GM18858 (cell line): ENCODE results near the gene ZNF655.
"Not testable (repeated sequence)": the region's sequence is repeated elsewhere in the genome, so short reads cannot be mapped to it uniquely, and the experiment has no call there.

ENCODE experiments used
- ATAC-seq: cut with Tn5 transposase; IDR thresholded peaks from one replicate; pipeline ENCODE4 v1.9.1; 2021; ENCODE audit not compliant: unreplicated experiment

Gene ZNF655, protein sequence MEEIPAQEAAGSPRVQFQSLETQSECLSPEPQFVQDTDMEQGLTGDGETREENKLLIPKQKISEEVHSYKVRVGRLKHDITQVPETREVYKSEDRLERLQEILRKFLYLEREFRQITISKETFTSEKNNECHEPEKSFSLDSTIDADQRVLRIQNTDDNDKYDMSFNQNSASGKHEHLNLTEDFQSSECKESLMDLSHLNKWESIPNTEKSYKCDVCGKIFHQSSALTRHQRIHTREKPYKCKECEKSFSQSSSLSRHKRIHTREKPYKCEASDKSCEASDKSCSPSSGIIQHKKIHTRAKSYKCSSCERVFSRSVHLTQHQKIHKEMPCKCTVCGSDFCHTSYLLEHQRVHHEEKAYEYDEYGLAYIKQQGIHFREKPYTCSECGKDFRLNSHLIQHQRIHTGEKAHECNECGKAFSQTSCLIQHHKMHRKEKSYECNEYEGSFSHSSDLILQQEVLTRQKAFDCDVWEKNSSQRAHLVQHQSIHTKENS

GRCh38 chr7:99558306-99559174, at the start of gene ZNF655:
TSS of gene ZNF655 (plus strand) at chr7:99558642. CDS start at chr7:99560560, 1,918 bp downstream.
- ATAC-seq = peak; percentile 38

- no peak for ATAC-seq
Observed at GRCh38 chr7:99514050-99514449, 44.4 kb upstream of the ZNF655 start.

DNA sequence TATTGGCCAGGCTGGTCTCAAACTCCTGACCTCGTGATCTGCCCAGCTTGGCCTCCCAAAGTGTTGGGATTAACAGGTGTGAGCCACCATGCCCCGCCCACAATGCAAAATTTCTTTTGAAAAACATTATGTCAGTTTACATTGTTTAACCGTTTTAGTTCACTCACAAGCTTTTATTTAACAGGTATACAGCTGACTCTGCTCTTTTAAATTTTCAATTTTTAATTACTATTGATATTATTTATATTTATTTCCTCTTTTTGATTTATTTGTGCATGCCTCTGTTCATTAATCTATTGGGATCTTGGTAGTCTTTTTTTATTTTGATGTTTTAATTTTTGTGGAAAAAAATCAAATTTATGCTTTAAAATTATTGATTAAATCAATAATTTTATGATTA, 37.0 kb upstream of the ZNF655 start:
- no peak for ATAC-seq

- ATAC-seq = no peak
Observed at GRCh38 chr7:99525713-99526440, 32.6 kb upstream of the ZNF655 start.

GRCh38 chr7:99531354-99531765, 27.1 kb upstream of the ZNF655 start:
- no peak for ATAC-seq

GRCh38 chr7:99535667-99536066, 22.8 kb upstream of the ZNF655 start:
- ATAC-seq = no peak

GRCh38 chr7:99539213-99539811, 19.1 kb upstream of the ZNF655 start:
- no peak for ATAC-seq

DNA sequence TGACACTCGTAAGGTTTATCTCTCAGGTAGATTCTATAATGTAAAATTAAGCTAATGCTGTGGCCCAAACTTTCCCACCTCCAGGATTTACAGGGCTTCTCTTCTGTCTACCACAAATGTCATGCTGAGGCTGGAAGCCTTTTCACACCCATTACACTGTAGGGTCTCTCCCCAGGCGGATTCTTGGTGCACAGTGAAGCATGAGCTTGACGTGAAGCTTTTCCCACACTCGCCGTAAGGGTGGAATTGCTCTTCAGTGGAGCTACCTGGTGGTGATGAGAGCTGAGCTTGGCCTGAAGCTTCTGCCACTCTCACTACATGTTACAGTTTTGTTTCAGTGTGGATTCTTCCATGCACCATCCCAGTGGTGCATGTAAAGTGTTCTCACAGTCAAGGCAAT, 17.9 kb upstream of the ZNF655 start:
- ATAC-seq = no peak

- no peak for ATAC-seq
Observed at GRCh38 chr7:99541212-99541611, 17.2 kb upstream of the ZNF655 start.

- no peak for ATAC-seq
Observed at GRCh38 chr7:99543081-99543671, 15.3 kb upstream of the ZNF655 start.

GRCh38 chr7:99543916-99544315, 14.5 kb upstream of the ZNF655 start:
- no peak for ATAC-seq

GRCh38 chr7:99545308-99545707, 13.1 kb upstream of the ZNF655 start:
- not testable (repeated sequence) for ATAC-seq

DNA sequence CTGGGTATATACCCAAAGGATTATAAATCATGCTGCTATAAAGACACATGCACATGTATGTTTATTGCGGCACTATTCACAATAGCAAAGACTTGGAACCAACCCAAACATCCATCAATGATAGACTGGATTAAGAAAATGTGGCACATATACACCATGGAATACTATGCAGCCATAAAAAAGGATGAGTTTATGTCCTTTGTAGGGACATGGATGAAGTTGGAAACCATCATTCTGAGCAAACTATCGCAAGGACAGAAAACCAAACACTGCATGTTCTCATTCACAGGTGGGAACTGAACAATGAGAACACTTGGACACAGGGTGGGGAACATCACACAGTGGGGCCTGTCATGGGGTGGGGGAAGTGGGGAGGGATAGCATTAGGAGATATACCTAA, 8.9 kb upstream of the ZNF655 start:
- not testable (repeated sequence) for ATAC-seq

GRCh38 chr7:99551334-99551733, 7.1 kb upstream of the ZNF655 start:
- ATAC-seq = no peak

DNA sequence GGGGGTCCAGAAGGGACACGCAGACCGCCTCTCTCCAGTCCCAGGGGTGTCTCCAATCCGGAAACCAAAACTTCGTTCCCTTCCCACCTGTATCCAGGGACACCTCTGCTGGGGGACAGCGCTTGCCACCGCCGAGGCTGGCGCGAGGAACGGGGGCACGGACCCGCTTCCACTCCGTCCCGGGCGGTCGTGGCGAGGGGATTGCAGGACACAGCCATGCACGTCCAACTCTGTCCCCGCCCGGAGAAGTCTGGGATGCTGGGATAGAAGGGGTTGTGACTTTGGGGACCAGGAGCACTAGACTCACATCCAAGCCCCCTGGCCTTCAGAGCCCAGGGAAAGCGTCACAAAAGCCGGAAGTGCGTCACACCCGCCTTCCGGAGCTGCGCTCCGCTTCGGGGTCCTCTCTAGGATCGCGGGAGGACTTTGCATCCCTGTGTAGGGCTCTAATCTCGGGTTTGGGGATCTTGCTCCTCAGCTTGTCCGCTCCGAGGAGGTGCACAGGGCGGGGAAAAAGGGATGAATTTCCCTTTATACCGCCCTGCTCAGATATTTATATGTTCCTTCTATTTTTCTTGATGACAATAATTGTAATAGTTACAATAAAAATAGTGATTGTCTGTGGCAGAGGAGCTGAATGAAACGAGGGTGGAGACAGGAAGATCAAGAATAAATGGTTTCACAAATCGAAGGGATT, 6.5 kb upstream of the ZNF655 start, which contains the start of gene FAM200A:
TSS of gene FAM200A (minus strand) at position 348 of the 697 bp plus-strand sequence. CDS start 3,707 bp downstream, outside the sequence.
- peak; percentile 68 for ATAC-seq

- ATAC-seq = no peak
Observed at GRCh38 chr7:99553039-99553438, 5.4 kb upstream of the ZNF655 start.

DNA sequence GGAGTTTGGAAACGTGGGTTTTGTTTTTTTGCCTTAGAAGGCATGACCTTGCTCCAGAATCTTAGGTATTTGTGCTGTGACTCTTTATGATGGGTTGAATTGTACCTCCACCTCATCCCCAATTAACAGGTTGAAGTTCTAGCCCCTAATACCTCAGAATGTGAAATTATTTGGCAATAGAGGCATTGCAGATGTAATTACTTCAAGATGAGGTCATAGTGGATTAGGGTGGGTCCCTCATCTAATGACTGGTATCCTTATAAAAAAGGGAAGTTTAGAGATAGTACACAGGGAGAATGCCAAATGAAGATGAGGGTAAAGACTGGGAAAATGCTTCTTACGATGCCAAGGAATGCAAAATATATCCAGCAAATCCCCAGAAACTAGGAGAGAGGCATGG, 3.5 kb upstream of the ZNF655 start:
- no peak for ATAC-seq

- ATAC-seq = no peak
Observed at GRCh38 chr7:99557196-99557607, 1.2 kb upstream of the ZNF655 start.

GRCh38 chr7:99557940-99558305, 519 bp upstream of the ZNF655 start:
- peak; percentile 23 for ATAC-seq
